Lower leg skin (tissue), 4 donors: Measurements from ENCODE around the gene BCL2L1. TPM values are rescaled to one million over a fixed set of nuclear protein-coding genes. Genes with fewer than 3 reads are reported as not detected.

ENCODE experiments used
- DNase-seq, 2 donors: peaks; one replicate each; pipeline ENCODE4 v3.0.0-alpha.2; 2019; ENCODE audit warnings: low spot score in 2 of 2
- H3K4me3 ChIP-seq: fragments of 200-600 bp; sonication (generic); 2 replicates; pipeline ENCODE4 v1.5.1; 2017; ENCODE audit warnings: mild to moderate bottlenecking, low read depth; ENCODE audit not compliant: poor library complexity, severe bottlenecking
- CTCF ChIP-seq, 3 donors: fragments of 450-650 bp; IDR thresholded peaks; one replicate each; pipeline ENCODE4 v1.5.1; 2016; ENCODE audit warnings: antibody characterized with exemption in 3 of 3, mild to moderate bottlenecking in 3 of 3, moderate library complexity in 2 of 3
- POLR2A ChIP-seq, 2 donors: fragments of 450-650 bp; IDR thresholded peaks; one replicate each; pipeline ENCODE4 v1.6.1; 2016 to 2017; ENCODE audit warnings: antibody characterized with exemption in 2 of 2, mild to moderate bottlenecking in 1 of 2, moderate library complexity in 1 of 2
- WGBS, 2 donors: methylation state at CpG; one replicate each; pipeline ENCODE4 v1.1.5; 2018; 5-methylcytosine and 5-hydroxymethylcytosine counted together
- intact Hi-C: fragments of 100-400 bp; cut with DNase I; formaldehyde crosslinking; loops from one replicate; pipeline ENCODE4 v1.15.0; 2023; ENCODE audit warnings: low total_unique reads
- total RNA-seq, 4 donors: library from RNA; depleted of rRNA; stranded (reverse); fragments of >200 nt; gene quantifications; one replicate each; pipeline ENCODE4 v1.1.0, GENCODE V29; 2016

Gene BCL2L1
- total RNA-seq, 4 donors from 2014 or later = 115 to 152 (median 125) TPM

DNA sequence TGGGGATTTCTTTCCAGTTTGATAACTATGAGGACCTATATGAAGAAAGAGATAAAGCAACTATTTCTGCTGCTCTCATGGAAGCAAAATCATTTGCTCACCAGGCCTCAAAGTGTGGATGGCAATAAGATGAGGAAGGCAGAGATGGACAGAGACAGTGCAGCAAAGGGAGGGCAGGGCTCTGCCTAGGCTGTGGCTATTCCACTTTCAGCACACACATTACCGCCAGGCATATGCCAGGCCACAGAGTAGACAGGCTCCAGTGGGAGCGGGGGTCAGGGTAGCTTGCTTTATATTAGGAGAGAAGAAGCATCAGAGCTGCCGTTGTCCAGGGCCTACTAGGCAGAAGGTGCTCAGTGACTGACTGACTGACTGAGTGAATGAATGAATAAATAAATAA is 40.9 kb downstream of the BCL2L1 start:
- intact Hi-C loops = no loop called here

DNA sequence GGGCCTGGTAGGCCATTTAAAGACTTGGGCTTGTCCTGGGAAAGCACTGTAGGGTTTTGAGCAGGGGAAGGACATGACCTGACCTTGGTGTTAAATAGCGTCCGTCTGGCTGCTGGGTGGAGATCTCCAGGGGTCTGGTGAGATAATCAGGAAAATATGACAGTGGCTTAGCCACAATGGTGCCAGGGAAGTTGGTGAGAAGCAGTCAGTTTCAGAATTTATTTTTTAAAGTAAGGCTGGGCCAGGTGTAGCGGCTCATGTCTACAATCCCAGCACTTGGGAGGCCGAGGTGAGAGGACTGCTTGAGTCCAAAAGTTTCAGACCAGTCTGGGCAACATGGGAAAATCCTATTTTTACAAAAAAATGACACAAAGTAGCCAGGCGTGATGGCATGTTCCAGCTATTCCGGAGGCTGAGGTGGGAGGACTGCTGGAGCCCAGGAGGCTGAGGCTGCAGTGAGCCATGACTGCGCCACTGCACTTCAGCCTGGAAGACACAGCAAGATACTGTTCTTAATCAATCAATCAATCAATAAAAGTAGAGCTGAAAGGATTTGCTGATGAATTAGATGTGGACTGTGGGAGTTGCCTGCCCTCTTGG is 41.4 kb downstream of the BCL2L1 start:
- no peak for DNase-seq
- TF ChIP-seq POLR2A (IDR thresholded peaks at IDR 0.05) (no peak), CTCF (IDR thresholded peaks at IDR 0.05) (no peak)
- H3K4me3 ChIP-seq = no peak overlapping the region
- intact Hi-C loops = no loop called here
- 86 to 87% methylated on average over 7 of the region's 7 CpGs for WGBS, 2 donors

More for the DNA sequence above, 40.9 kb downstream of the BCL2L1 start:
- no peak overlapping the region for H3K4me3 ChIP-seq
- WGBS, 2 donors = 92% methylated on average over 3 of the region's 3 CpGs
- TF ChIP-seq POLR2A (IDR thresholded peaks at IDR 0.05) (no peak), CTCF (IDR thresholded peaks at IDR 0.05) (no peak)
- no peak for DNase-seq

GRCh38 chr20:31680286-31681127 is 42.2 kb downstream of the BCL2L1 start:
- WGBS, 2 donors = 78 to 79% methylated on average over 7 of the region's 7 CpGs

DNA sequence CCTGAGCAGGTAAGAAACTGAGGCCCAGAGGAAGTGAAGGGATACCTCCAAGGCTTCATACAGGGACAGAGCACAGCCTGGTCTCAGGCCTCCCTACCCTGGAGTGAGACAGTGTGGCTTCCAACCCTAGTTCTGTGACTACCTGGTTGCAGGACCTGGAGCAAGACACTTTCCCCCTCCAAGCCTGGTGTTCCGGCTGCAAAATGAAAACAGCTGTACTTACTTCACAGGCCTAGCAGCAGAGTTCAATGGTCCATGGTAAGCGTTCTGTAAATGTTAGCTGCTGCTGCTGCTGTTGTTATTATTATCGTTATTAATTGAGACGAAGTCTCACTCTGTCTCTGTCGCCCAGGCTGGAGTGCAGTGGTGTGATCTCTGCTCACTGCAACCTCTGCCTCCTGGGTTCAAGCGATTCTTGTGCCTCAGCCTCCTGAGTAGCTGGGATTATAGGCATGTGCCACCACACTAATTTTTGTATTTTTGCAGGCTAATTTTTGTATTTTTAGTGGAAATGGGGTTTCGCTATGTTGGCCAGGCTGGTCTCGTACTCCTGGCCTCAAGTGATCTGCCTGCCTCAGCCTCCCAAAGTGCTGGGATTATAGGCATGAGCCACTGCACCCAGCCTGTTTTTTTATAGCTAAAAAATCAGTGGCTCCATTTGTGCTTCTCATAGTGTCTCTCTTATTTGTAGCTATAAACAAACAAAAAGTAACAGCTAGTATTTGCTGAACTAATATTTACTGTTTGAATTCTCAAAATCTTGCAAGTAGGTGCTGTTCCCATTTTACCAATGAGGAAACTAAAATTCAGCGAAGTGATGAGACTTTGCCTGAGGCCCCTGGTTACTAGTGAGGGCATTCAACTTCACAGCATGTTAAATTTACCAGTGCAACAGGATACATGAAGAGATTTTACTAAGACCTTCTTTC is 43.0 kb downstream of the BCL2L1 start:
- no peak for DNase-seq
- intact Hi-C loops = no loop called here
- TF ChIP-seq POLR2A (IDR thresholded peaks at IDR 0.05) (no peak), CTCF (IDR thresholded peaks at IDR 0.05) (no peak)
- WGBS, 2 donors = 87 to 88% methylated on average over 9 of the region's 9 CpGs
- no peak overlapping the region for H3K4me3 ChIP-seq

More at GRCh38 chr20:31680286-31681127, 42.2 kb downstream of the BCL2L1 start:
- TF ChIP-seq CTCF (IDR thresholded peaks at IDR 0.05) (no peak), POLR2A (IDR thresholded peaks at IDR 0.05) (no peak)
- no peak for DNase-seq
- H3K4me3 ChIP-seq = no peak overlapping the region
- intact Hi-C loops = no loop called here

DNA sequence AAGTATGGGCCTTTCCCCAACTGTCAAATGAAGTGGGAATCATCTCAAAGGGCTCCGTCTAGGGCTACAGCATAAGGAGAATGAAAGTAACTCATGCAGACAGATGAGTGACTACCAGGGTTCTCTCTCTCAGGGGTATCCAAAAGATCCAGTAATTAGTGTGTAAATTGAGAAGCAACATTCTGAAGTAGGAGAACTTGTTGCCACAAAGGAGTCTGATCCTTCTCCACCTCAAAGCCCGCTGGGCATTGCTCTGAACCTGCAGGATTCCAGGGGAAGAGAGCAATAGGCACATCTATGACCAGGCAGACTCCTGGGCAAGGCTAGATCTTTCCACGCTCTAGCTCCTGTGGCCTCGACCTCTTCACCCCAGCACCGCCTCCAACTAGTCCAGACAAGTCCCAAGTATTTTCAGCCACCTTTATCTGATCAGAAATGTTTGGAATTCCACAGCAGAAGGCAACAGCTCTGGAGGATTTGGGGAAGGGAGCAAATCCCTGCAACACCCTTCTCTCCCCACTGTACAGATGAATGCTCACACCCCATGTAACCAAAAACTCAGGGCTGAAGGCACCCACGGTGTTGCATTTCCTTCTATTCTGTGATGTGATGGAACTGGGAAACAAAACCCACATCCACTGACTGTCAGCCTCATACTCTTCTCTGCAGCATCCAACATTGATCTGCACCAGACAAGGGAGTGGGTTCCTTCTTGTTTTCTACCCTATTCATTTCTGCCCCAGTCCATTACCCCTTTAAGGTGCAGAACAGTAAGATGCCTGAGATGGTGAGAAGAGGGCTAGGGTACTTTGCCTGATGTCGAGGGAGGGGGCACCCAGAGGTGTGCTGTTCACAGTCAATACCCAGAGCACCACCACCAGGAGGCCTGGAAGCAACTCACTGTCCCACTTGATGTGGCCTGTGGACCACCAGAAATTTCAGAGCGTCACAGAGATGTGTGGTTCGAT is 44.0 kb downstream of the BCL2L1 start:
- DNase-seq = no peak
- H3K4me3 ChIP-seq = no peak overlapping the region
- intact Hi-C loops = no loop called here
- no peak for TF ChIP-seq POLR2A (IDR thresholded peaks at IDR 0.05)
- 74 to 76% methylated on average over 9 of the region's 9 CpGs for WGBS, 2 donors
